GM21515 (cell line): Measurements from ENCODE around the gene TRABD.

Source experiments
- ATAC-seq: cut with Tn5 transposase; IDR thresholded peaks from one replicate; pipeline ENCODE4 v1.9.1; 2021; ENCODE audit not compliant: unreplicated experiment

TRABD gene

DNA sequence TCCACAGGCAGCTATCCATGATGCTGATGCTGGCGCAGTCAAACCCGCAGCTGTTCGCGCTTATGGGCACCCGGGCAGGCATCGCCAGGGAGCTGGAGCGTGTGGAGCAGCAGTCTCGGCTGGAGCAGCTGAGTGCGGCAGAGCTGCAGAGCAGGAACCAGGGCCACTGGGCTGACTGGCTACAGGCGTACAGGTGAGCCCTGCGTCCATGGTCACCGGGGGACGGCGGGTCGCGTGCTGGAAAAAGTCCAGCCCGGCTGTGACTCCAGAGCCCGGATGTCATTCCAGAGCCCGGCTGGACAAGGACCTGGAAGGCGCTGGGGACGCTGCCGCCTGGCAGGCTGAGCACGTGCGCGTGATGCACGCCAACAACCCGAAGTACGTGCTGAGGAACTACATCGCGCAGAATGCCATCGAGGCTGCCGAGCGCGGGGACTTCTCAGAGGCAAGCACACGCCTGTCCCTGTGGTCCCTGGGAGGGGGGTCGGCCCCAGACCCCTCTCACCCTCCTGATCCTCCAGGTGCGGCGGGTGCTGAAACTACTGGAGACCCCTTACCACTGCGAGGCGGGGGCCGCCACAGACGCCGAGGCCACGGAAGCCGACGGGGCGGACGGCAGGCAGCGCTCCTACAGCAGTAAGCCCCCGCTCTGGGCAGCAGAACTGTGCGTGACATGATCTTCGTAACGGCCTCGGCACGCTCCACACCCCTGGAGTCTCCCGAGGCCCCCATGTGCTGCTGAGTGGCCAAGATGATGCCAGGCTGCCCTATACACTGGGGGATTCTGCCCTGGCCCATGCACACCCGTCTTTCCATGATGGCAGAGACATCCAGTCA is 31.2 kb downstream of the TRABD start:
- no peak for ATAC-seq

GRCh38 chr22:50217543-50218152 is 31.9 kb downstream of the TRABD start:
- ATAC-seq: no peak

DNA sequence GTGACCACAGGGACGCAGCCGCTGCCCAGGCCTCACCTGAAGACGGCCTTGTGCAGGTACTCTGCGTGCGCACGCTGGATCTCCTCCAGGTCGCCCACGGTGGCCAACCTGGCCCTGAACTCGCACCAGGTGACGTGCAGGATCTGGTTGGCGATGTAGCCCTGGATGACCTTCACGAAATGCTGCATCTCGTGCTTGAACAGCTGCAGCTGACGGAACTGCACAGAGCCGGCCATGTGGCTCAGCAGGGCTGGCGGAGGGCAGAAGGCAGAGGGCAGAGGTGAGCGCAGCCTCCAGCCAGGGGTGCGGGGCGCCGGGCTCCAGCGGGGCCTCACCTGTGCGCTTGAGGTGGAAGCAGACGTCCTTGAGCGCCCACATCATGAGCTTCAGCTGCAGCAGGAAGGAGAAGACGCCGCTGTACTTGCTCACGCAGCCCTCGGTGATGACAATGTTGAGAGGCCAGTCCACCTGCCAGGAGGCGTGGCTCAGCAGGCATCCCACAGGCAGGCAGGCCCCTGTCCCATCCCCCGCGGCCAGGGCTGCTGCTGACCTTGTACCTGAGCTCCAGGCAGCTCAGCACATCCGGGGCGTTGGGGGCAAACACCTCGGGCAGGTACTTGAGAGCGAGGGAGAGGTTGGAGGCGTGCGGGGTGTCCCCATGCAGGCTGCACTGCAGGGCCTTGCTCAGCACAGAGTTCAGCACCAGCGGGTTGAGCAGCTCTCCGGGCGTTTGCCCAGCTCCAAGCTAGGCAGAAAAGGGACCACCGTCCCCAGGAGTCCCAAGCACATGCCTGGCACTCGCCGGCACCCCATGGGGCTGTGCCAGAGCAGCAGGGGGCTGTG is 32.7 kb downstream of the TRABD start:
- ATAC-seq: no peak

GRCh38 chr22:50218996-50219727 is 33.4 kb downstream of the TRABD start:
- no peak for ATAC-seq

- no peak for ATAC-seq
Observed at GRCh38 chr22:50219800-50220602, 34.3 kb downstream of the TRABD start.

DNA sequence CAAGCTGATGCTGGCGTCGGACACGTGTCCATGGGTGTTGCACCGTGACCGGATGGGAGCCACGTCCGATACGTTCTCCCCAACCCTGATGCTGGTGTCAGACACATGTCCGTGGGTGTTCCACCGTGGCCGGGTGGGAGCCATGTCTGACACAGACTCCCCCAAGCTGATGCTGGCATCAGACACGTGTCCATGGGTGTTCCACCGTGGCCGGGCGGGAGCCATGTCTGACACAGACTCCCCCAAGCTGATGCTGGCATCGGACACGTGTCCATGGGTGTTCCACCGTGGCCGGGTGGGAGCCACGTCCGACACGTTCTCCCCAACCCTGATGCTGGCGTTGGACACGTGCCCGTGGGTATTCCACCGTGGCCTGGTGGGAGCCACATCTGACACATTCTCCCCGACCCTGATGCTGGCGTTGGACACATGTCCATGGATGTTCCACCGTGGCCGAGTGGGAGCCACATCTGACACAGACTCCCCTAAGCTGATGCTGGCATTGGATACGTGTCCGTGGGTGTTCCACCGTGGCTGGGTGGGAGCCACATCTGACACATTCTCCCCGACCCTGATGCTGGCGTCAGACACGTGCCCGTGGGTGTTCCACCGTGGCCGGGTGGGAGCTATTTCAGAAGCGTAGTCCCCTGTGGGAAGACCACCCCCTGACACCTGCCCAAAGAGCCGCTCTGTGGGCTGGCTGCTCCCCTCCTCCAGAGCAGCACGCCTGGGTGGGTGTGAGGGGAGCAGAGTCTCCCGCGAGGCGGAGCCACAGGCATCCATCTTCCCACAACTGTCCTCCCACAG is 35.1 kb downstream of the TRABD start:
- ATAC-seq: no peak

GRCh38 chr22:50221410-50222300 is 35.9 kb downstream of the TRABD start:
- no peak for ATAC-seq

DNA sequence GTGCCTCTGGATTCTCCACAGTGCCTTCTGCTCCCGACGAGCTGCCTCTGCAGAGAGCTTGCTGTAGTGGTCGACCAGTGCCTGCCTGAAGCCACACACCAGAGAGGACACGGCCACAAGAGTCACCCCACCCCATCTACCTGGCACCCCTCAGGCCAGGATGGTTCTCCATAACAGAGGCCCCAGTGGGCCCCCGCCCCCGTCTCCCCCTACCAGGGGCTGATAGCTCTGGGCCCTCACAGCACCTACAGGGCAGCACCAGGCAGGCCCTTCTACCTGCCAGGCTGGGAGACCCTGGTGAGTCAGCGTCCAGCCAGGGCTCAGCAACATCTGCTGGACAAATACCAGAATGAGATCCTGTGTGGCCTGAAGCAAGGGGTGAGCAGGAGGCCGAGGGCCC is 36.8 kb downstream of the TRABD start:
- no peak for ATAC-seq

GRCh38 chr22:50224071-50224470 is 38.4 kb downstream of the TRABD start:
- no peak for ATAC-seq

DNA sequence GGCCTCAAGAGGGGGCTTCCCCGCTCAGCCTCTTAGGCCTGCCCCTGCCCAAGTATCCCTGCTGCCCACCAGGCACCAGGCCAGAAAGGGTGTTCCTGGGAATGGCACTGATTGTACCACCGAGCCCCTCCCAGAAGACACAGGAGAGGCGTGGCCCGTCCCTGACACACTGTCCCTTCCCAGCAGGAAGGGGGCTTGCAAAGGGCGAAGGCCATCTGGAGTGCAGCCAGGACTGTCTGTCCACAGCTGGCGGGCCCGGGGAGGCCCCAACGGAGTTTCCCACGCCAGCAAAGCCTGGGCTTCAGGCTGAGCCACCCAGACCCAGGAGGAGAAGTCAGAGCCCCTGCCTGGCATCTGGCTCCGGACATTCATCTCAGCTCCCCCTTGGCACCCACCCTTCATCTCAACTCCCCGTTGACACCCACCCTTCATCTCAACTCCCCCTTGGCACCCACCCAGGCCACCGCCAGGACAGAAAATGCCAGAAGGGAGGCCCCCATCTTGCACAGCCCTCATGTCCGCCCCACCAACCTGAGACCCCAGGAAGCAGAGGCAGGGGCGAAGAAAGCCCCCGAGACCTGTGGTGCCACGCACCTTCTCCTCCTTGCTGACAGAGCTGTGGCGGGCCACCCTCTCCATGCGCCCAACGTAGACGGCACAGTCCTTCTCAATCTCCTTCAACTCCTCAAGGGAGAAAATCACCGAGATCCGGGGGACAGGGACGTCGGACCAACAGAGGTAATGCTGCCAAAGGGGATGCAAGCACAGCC is 39.7 kb downstream of the TRABD start:
- no peak for ATAC-seq

DNA sequence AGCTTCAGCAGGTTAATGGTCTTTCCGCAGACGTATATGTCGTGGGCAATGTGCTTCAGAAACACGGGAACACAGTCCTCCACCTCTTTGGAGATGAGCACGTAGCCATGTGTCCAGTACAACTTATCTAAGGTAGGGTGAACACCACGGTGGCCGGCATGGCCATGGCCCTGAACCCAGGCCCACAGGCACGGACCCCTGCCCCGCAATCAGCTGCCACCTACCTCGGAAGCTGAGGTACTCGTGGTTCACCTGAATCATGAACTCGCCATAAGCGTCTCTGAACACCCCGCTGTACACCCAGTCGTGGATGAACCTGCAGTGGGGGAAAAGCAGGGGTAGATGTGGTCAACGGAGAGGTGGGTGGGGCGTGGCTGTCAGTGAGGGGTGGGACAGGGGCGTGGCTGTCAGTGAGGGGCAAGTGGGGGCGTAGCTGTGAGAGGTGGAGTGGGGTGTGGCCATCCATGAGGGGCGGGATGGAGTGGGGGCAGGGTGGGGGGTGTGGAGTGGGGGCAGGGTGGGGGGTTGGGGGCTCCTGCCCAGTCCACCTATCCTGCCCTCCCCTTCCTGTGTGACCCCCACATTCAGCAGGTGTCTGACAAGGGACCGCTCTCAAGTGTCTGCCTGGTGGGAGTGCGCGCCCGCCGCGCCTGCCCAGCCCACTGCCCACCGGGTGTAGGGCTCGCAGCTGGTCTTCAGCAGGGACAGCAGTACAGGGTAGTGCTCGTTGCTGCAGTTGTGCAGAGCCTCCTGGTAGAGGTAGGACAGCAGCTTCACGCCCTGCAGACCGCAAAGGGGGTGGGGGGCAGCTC is 40.6 kb downstream of the TRABD start:
- no peak for ATAC-seq

- ATAC-seq: no peak
Observed at GRCh38 chr22:50226875-50227165, 41.1 kb downstream of the TRABD start.

- no peak for ATAC-seq
Observed at GRCh38 chr22:50227579-50228215, 42.0 kb downstream of the TRABD start.

DNA sequence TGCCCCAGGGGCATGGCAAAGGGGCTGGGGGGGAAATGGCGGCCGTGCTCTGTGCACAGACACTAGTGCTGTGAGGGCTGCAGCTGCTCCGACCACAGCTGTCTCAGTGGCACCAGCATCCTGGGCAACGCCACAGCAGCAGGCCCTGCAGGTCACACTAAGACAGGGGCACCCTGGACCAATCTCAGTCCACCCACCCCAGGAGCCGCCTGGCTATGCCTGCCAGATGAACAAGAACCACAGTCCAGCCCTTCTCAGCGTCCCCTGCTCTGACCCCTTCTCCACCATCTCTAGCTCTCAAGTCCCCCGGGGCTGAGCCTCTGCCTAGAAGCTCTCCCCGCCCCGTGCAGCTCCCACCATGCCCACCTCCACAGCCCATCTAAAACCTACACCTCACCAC is 42.7 kb downstream of the TRABD start:
- ATAC-seq: no peak

GRCh38 chr22:50229370-50229769 is 43.7 kb downstream of the TRABD start:
- ATAC-seq: no peak

- no peak for ATAC-seq
Observed at GRCh38 chr22:50232481-50233151, 46.9 kb downstream of the TRABD start.
